A172 (cell line): ENCODE results near the gene NPIPB9. TPM values are rescaled to one million over a fixed set of nuclear protein-coding genes. Genes with fewer than 3 reads are reported as not detected.
"Not testable (repeated sequence)": the region's sequence is repeated elsewhere in the genome, so short reads cannot be mapped to it uniquely, and the experiment has no call there.

Experiments
- DNase-seq: peaks from one replicate; pipeline ENCODE4 v3.0.0-alpha.2; 2015; ENCODE audit warnings: low spot score
- total RNA-seq: library from RNA; depleted of rRNA; stranded (reverse); fragments of >200 nt; shearing (Covaris generic); gene quantifications from 2 replicates; pipeline ENCODE4 v1.2.3, GENCODE V29; 2014; rRNA removed

NPIPB9 gene
- 0.83 TPM in 1 of 2 replicates, not detected in the other for total RNA-seq

- not testable (repeated sequence) for DNase-seq
Measured at GRCh38 chr16:28751487-28751886, at the start of gene NPIPB9. Gene NPIPB9 (plus strand): TSS chr16:28751787.

- DNase-seq, result not testable (repeated sequence)
Measured at GRCh38 chr16:28704246-28704645, 47.3 kb upstream of the NPIPB9 start.

- DNase-seq, result not testable (repeated sequence)
Measured at GRCh38 chr16:28711220-28712083, 40.1 kb upstream of the NPIPB9 start, which contains the start of gene EIF3C. Gene EIF3C (plus strand): TSS chr16:28711464. CDS start chr16:28711687, 223 bp downstream.

GRCh38 chr16:28722852-28723650 is 28.5 kb upstream of the NPIPB9 start:
- DNase-seq, result not testable (repeated sequence)

GRCh38 chr16:28731253-28731652 is 20.3 kb upstream of the NPIPB9 start:
- not testable (repeated sequence) for DNase-seq

- not testable (repeated sequence) for DNase-seq
Measured at GRCh38 chr16:28732455-28733124, 19.0 kb upstream of the NPIPB9 start.

GRCh38 chr16:28739787-28740186 is 11.8 kb upstream of the NPIPB9 start:
- not testable (repeated sequence) for DNase-seq

- DNase-seq, result not testable (repeated sequence)
Measured at GRCh38 chr16:28740631-28741030, 11.0 kb upstream of the NPIPB9 start.

- not testable (repeated sequence) for DNase-seq
Measured at GRCh38 chr16:28741295-28741694, 10.3 kb upstream of the NPIPB9 start.

- DNase-seq, result not testable (repeated sequence)
Measured at GRCh38 chr16:28746618-28747350, 4.8 kb upstream of the NPIPB9 start.

- not testable (repeated sequence) for DNase-seq
Measured at GRCh38 chr16:28749997-28750465, 1.6 kb upstream of the NPIPB9 start.

GRCh38 chr16:28750469-28751067 is 1.0 kb upstream of the NPIPB9 start:
- DNase-seq, result not testable (repeated sequence)

GRCh38 chr16:28781697-28782096 is 30.1 kb downstream of the NPIPB9 start:
- DNase-seq, result not testable (repeated sequence)

GRCh38 chr16:28782357-28782756 is 30.8 kb downstream of the NPIPB9 start:
- DNase-seq, result not testable (repeated sequence)

- peak; percentile 80 for DNase-seq
Measured at GRCh38 chr16:28802235-28803019, 50.8 kb downstream of the NPIPB9 start.

GRCh38 chr16:28807445-28808120 is 56.0 kb downstream of the NPIPB9 start:
- not testable (repeated sequence) for DNase-seq

- no peak for DNase-seq
Measured at GRCh38 chr16:28820016-28820415, 68.4 kb downstream of the NPIPB9 start.

- not testable (repeated sequence) for DNase-seq
Measured at GRCh38 chr16:28820546-28820945, 69.0 kb downstream of the NPIPB9 start.
